Stimulated activated naive CD4-positive, alpha-beta T cell (primary cell): ENCODE data around the gene OLIG1.

Experiments
- DNase-seq, 6 experiments: peaks; one replicate each; lab custom pipeline; 2025; lab: John Stamatoyannopoulos, UW

The OLIG1 gene, protein sequence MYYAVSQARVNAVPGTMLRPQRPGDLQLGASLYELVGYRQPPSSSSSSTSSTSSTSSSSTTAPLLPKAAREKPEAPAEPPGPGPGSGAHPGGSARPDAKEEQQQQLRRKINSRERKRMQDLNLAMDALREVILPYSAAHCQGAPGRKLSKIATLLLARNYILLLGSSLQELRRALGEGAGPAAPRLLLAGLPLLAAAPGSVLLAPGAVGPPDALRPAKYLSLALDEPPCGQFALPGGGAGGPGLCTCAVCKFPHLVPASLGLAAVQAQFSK

GRCh38 chr21:33069994-33070743, at the start of gene OLIG1:
Gene OLIG1, plus strand, starts transcription at chr21:33070141. Its CDS starts 106 bp downstream, at chr21:33070247.
- DNase-seq = peak in 3 of 6 experiments; percentile 7 to 13 (median 10)

- DNase-seq = peak in 1 of 6 experiments; percentile 27
These were observed 49.3 kb upstream of the OLIG1 start for GRCh38 chr21:33020558-33021100.

- peak in 1 of 6 experiments; percentile 2 for DNase-seq
These were observed 48.8 kb upstream of the OLIG1 start for GRCh38 chr21:33021150-33021549.

GRCh38 chr21:33021667-33022066, 48.3 kb upstream of the OLIG1 start:
- DNase-seq = no peak

- DNase-seq = no peak
These were observed 47.5 kb upstream of the OLIG1 start for GRCh38 chr21:33022489-33022827.

DNA sequence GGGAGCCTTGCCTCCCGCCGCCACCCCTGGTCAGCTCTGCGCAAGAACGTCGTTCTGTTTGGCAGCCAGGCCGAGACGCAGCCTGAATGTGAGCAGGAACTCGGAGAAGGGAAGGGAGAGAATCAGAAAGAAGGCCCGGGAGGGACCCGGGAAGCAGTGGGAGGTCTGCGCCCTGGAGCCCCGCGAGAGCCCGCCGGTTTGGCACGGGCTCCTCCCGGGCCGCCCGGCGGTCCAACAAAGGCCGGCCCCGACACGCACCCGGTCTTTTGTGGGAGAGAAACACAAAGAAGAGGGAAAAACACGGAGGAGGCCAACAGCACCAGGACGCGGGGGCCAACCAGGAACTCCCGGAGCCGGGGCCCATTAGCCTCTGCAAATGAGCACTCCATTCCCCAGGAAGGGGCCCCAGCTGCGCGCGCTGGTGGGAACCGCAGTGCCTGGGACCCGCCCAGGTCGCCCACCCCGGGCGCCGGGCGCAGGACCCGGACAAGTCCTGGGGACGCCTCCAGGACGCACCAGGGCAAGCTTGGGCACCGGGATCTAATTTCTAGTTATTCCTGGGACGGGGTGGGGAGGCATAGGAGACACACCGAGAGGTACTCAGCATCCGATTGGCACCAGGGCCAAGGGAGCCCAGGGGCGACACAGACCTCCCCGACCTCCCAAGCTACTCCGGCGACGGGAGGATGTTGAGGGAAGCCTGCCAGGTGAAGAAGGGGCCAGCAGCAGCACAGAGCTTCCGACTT, 46.9 kb upstream of the OLIG1 start:
- DNase-seq = peak in 1 of 6 experiments; percentile 20

DNA sequence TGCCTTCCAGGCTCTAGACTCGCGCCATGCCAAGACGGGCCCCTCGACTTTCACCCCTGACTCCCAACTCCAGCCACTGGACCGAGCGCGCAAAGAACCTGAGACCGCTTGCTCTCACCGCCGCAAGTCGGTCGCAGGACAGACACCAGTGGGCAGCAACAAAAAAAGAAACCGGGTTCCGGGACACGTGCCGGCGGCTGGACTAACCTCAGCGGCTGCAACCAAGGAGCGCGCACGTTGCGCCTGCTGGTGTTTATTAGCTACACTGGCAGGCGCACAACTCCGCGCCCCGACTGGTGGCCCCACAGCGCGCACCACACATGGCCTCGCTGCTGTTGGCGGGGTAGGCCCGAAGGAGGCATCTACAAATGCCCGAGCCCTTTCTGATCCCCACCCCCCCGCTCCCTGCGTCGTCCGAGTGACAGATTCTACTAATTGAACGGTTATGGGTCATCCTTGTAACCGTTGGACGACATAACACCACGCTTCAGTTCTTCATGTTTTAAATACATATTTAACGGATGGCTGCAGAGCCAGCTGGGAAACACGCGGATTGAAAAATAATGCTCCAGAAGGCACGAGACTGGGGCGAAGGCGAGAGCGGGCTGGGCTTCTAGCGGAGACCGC, 46.3 kb upstream of the OLIG1 start:
- no peak for DNase-seq

DNA sequence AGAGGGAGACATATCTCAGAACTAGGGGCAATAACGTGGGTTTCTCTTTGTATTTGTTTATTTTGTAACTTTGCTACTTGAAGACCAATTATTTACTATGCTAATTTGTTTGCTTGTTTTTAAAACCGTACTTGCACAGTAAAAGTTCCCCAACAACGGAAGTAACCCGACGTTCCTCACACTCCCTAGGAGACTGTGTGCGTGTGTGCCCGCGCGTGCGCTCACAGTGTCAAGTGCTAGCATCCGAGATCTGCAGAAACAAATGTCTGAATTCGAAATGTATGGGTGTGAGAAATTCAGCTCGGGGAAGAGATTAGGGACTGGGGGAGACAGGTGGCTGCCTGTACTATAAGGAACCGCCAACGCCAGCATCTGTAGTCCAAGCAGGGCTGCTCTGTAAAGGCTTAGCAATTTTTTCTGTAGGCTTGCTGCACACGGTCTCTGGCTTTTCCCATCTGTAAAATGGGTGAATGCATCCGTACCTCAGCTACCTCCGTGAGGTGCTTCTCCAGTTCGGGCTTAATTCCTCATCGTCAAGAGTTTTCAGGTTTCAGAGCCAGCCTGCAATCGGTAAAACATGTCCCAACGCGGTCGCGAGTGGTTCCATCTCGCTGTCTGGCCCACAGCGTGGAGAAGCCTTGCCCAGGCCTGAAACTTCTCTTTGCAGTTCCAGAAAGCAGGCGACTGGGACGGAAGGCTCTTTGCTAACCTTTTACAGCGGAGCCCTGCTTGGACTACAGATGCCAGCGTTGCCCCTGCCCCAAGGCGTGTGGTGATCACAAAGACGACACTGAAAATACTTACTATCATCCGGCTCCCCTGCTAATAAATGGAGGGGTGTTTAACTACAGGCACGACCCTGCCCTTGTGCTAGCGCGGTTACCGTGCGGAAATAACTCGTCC, 45.5 kb upstream of the OLIG1 start:
- DNase-seq = peak in 1 of 6 experiments; percentile 14

GRCh38 chr21:33025106-33025488, 44.8 kb upstream of the OLIG1 start:
- DNase-seq = no peak

- DNase-seq = peak in 1 of 6 experiments; percentile 16
These were observed 44.2 kb upstream of the OLIG1 start, which contains the start of gene OLIG2 for GRCh38 chr21:33025489-33026442. Gene OLIG2, plus strand, starts transcription at chr21:33025935. Its CDS starts 928 bp downstream, at chr21:33026863.

GRCh38 chr21:33026443-33026858, 43.5 kb upstream of the OLIG1 start:
- DNase-seq = no peak

- no peak for DNase-seq
These were observed 43.0 kb upstream of the OLIG1 start for GRCh38 chr21:33026878-33027400.

DNA sequence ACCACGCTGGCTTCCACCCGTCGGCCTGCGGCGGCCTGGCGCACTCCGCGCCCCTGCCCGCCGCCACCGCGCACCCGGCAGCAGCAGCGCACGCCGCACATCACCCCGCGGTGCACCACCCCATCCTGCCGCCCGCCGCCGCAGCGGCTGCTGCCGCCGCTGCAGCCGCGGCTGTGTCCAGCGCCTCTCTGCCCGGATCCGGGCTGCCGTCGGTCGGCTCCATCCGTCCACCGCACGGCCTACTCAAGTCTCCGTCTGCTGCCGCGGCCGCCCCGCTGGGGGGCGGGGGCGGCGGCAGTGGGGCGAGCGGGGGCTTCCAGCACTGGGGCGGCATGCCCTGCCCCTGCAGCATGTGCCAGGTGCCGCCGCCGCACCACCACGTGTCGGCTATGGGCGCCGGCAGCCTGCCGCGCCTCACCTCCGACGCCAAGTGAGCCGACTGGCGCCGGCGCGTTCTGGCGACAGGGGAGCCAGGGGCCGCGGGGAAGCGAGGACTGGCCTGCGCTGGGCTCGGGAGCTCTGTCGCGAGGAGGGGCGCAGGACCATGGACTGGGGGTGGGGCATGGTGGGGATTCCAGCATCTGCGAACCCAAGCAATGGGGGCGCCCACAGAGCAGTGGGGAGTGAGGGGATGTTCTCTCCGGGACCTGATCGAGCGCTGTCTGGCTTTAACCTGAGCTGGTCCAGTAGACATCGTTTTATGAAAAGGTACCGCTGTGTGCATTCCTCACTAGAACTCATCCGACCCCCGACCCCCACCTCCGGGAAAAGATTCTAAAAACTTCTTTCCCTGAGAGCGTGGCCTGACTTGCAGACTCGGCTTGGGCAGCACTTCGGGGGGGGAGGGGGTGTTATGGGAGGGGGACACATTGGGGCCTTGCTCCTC, 42.3 kb upstream of the OLIG1 start:
- peak in 1 of 6 experiments; percentile 19 for DNase-seq

- DNase-seq = no peak
These were observed 41.7 kb upstream of the OLIG1 start for GRCh38 chr21:33028287-33028670.

- peak in 2 of 6 experiments; percentile 22 to 26 for DNase-seq
These were observed 41.1 kb upstream of the OLIG1 start for GRCh38 chr21:33028773-33029384.

DNA sequence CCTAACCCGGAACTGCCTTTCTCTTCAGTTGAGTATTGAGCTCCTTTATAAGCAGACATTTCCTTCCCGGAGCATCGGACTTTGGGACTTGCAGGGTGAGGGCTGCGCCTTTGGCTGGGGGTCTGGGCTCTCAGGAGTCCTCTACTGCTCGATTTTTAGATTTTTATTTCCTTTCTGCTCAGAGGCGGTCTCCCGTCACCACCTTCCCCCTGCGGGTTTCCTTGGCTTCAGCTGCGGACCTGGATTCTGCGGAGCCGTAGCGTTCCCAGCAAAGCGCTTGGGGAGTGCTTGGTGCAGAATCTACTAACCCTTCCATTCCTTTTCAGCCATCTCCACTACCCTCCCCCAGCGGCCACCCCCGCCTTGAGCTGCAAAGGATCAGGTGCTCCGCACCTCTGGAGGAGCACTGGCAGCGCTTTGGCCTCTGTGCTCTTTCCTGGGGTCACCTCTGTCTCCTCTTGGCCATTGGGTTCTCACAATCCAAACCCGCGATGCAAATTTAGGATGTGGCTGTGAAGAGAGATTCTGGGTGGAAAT, 40.5 kb upstream of the OLIG1 start:
- no peak for DNase-seq

DNA sequence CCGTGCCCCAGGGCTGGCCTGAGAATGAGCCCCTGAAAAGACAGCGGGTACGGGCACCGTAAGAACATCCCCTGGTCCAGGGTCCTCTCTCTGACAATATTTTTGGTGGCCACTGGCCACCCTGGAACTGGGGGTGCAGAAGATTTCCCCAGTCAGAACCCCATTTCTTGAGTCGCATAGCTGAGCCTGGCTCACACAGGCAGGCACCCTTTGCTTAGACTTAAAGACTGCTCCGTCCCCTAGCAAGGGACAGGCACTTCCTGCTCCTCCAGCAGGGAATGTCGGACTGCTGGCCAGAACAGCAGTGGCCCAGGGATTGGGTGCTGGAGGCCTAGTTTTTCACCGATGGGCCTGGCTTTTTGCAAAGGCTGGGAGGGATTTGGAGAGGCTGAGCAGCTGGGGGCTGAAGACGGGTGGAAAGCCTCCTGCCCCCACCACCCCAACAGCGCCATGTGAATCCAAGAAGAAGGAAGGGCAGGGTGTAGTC, 39.9 kb upstream of the OLIG1 start:
- no peak for DNase-seq
